Natural killer cell (primary cell): ENCODE results near the gene CEP55. TPM values are rescaled to one million over a fixed set of nuclear protein-coding genes. Genes with fewer than 3 reads are reported as not detected.

Source experiments
- ATAC-seq, 3 donors: fragments of 150-1000 bp in 2 of 3; fragments of 200-7000 bp in 1 of 3; cut with Tn5 transposase; 1 replicate in 1 of 3; 2 replicates in 2 of 3; pipeline ENCODE4 v1.10.0; 2021; ENCODE audit warnings: mild to moderate bottlenecking in 2 of 3, moderate library complexity in 2 of 3
- DNase-seq, 2 donors: peaks; one replicate each; pipeline versions ENCODE4 v3.0.0 to v3.0.0-alpha.2; 2013 to 2021; ENCODE audit warnings: mixed read lengths in 1 of 2
- H3K27ac ChIP-seq: one replicate; pipeline ENCODE4 v1.5.1; 2013; ENCODE audit warnings: mild to moderate bottlenecking, low read length
- H3K27me3 ChIP-seq: one replicate; pipeline ENCODE4 v1.6.1; 2013; ENCODE audit warnings: low read length; ENCODE audit not compliant: control insufficient read depth, insufficient read depth
- H3K36me3 ChIP-seq: one replicate; pipeline ENCODE4 v1.6.1; 2013; ENCODE audit warnings: low read length; ENCODE audit not compliant: control insufficient read depth, insufficient read depth
- H3K4me1 ChIP-seq: one replicate; pipeline ENCODE4 v1.6.1; 2013; ENCODE audit warnings: low read length; ENCODE audit not compliant: control insufficient read depth, insufficient read depth
- H3K4me3 ChIP-seq: one replicate; pipeline ENCODE4 v1.5.1; 2013; ENCODE audit warnings: low read length
- H3K9me3 ChIP-seq: one replicate; pipeline ENCODE4 v1.6.1; 2013; ENCODE audit warnings: low read length; ENCODE audit not compliant: control insufficient read depth, insufficient read depth
- H3K27ac Mint-ChIP-seq, 2 donors: one replicate each; pipeline ENCODE4 v1.8.0; 2022; ENCODE audit warnings: mild to moderate bottlenecking in 2 of 2, mixed read lengths in 2 of 2, moderate library complexity in 1 of 2
- H3K27me3 Mint-ChIP-seq, 2 donors: one replicate each; pipeline ENCODE4 v1.8.0; 2022; ENCODE audit warnings: low read depth in 2 of 2, mixed read lengths in 2 of 2
- H3K36me3 Mint-ChIP-seq: one replicate; pipeline ENCODE4 v1.8.0; 2022; ENCODE audit warnings: mixed read lengths
- H3K4me1 Mint-ChIP-seq, 2 donors: one replicate each; pipeline ENCODE4 v1.8.0; 2022; ENCODE audit warnings: mixed read lengths in 2 of 2
- H3K4me3 Mint-ChIP-seq: one replicate; pipeline ENCODE4 v1.8.0; 2022; ENCODE audit warnings: mild to moderate bottlenecking, moderate library complexity, mixed read lengths
- H3K9me3 Mint-ChIP-seq, 2 donors: one replicate each; pipeline ENCODE4 v1.8.0; 2022; ENCODE audit warnings: mixed read lengths in 2 of 2
- CTCF ChIP-seq: fragments of 200-600 bp; IDR thresholded peaks from one replicate; pipeline ENCODE4 v1.8.0; 2022; ENCODE audit warnings: antibody characterized with exemption
- WGBS: methylation state at CpG from one replicate; pipeline ENCODE4 v1.1.7; 2013; ENCODE audit warnings: missing lambda C conversion rate; ENCODE audit not compliant: insufficient coverage; 5-methylcytosine and 5-hydroxymethylcytosine counted together
- intact Hi-C: fragments of 100-400 bp; cut with micrococcal nuclease; formaldehyde crosslinking; loops from one replicate; pipeline ENCODE4 v1.14.2; 2022
- total RNA-seq, 4 donors: library from RNA; stranded (reverse); fragments of 120-200 nt in 1 of 4; gene quantifications; one replicate each; pipeline versions ENCODE4 v1.2.3 to v1.2.4, GENCODE V29; 2013 to 2022

CEP55 gene
- total RNA-seq, 3 donors from 2014 or later (not counting 1 experiment from before 2014, with no cell fraction given), result 0.35 to 0.85 (median 0.50) TPM

- Mint-ChIP-seq H3K27ac (no peak overlapping the region), H3K4me3 (no peak overlapping the region), H3K4me1 (no peaks in the 10 kb centered on the region), H3K27me3 (peaks cover 8 to 21% of the 10 kb centered on the region in 2 donors), H3K9me3 (no peaks in the 10 kb centered on the region), H3K36me3 (no peaks in the 10 kb centered on the region)
- no peaks in the 10 kb centered on the region for H3K27me3 ChIP-seq
- no peaks in the 10 kb centered on the region for H3K4me1 ChIP-seq
- H3K4me3 ChIP-seq, result no peak overlapping the region
- DNase-seq (no peak), ATAC-seq (no peak)
- intact Hi-C loops, result no loop called here
- no peak for TF ChIP-seq CTCF
- WGBS, result 98% methylated on average over 5 of the region's 7 CpGs
- no peaks in the 10 kb centered on the region for H3K9me3 ChIP-seq
- H3K36me3 ChIP-seq, result no peaks in the 10 kb centered on the region
- no peak overlapping the region for H3K27ac ChIP-seq
These were observed 39.9 kb upstream of the CEP55 start for GRCh38 chr10:93456480-93456879.

GRCh38 chr10:93457511-93457910 lies 38.9 kb upstream of the CEP55 start:
- H3K4me1 Mint-ChIP-seq, result no peaks in the 10 kb centered on the region
- 92% methylated on average over 8 of the region's 8 CpGs for WGBS
- intact Hi-C loops, result no loop called here
- H3K27ac ChIP-seq, result no peak overlapping the region
- H3K36me3 Mint-ChIP-seq, result no peaks in the 10 kb centered on the region
- no peak for TF ChIP-seq CTCF
- peaks cover 4% of the 10 kb centered on the region for H3K4me1 ChIP-seq
- H3K27me3 Mint-ChIP-seq, result peaks cover 8 to 21% of the 10 kb centered on the region in 2 donors
- no peak for ATAC-seq
- no peaks in the 10 kb centered on the region for H3K9me3 ChIP-seq
- H3K4me3 Mint-ChIP-seq, result no peak overlapping the region
- H3K4me3 ChIP-seq, result no peak overlapping the region
- no peak for DNase-seq
- no peaks in the 10 kb centered on the region for H3K9me3 Mint-ChIP-seq
- H3K27ac Mint-ChIP-seq, result no peak overlapping the region
- no peaks in the 10 kb centered on the region for H3K36me3 ChIP-seq
- H3K27me3 ChIP-seq, result no peaks in the 10 kb centered on the region

- no peak overlapping the region for H3K4me3 Mint-ChIP-seq
- intact Hi-C loops, result no loop called here
- DNase-seq, result no peak
These were observed 37.6 kb upstream of the CEP55 start for GRCh38 chr10:93458821-93459257.

More at GRCh38 chr10:93458821-93459257, 37.6 kb upstream of the CEP55 start:
- H3K36me3 Mint-ChIP-seq, result no peaks in the 10 kb centered on the region
- Histone ChIP-seq H3K36me3 (no peaks in the 10 kb centered on the region), H3K4me1 (peaks cover 8% of the 10 kb centered on the region), H3K4me3 (no peak overlapping the region), H3K27me3 (no peaks in the 10 kb centered on the region), H3K9me3 (no peaks in the 10 kb centered on the region), H3K27ac (no peak overlapping the region)
- H3K4me1 Mint-ChIP-seq, result peaks cover 0 to 6% of the 10 kb centered on the region in 2 donors
- H3K27me3 Mint-ChIP-seq, result peaks cover 8 to 21% of the 10 kb centered on the region in 2 donors
- no peak overlapping the region for H3K27ac Mint-ChIP-seq
- no peaks in the 10 kb centered on the region for H3K9me3 Mint-ChIP-seq
- no peak for ATAC-seq
- no peak for TF ChIP-seq CTCF
- WGBS, result 95% methylated on average over 6 of the region's 6 CpGs
